Cardiac muscle cell (in vitro differentiated cells and primary cell): Measurements from ENCODE around the gene GOLGB1. TPM values are rescaled to one million over a fixed set of nuclear protein-coding genes. Genes with fewer than 3 reads are reported as not detected.
A peak's percentile ranks its signal among the peaks of the same experiment; 100 is the strongest.
"Not testable (repeated sequence)": the region's sequence is repeated elsewhere in the genome, so short reads cannot be mapped to it uniquely, and the experiment has no call there.

Source experiments
- DNase-seq, 2 donors: peaks; one replicate each; pipeline versions ENCODE4 v3.0.0 to v3.0.0-alpha.2; 2010 to 2017; ENCODE audit warnings: low read depth in 1 of 2, low spot score in 1 of 2
- H3K27ac ChIP-seq: fragments of 200-600 bp; sonication (generic); 2 replicates; pipeline ENCODE4 v1.5.1; 2016
- H3K27me3 ChIP-seq: fragments of 200-600 bp; sonication (generic); 2 replicates; pipeline ENCODE4 v1.6.0; 2016; ENCODE audit warnings: control low read depth
- H3K36me3 ChIP-seq: fragments of 200-600 bp; sonication (generic); 2 replicates; pipeline ENCODE4 v1.5.1; 2016; ENCODE audit warnings: control low read depth
- H3K4me1 ChIP-seq: fragments of 200-600 bp; sonication (generic); 2 replicates; pipeline ENCODE4 v1.8.1; 2017; ENCODE audit warnings: low read depth, mild to moderate bottlenecking, mixed run types
- H3K4me3 ChIP-seq: fragments of 200-600 bp; sonication (generic); 2 replicates; pipeline ENCODE4 v1.5.1; 2016; ENCODE audit warnings: mild to moderate bottlenecking
- H3K9me3 ChIP-seq: fragments of 200-600 bp; sonication (generic); 2 replicates; pipeline ENCODE4 v1.5.1; 2017; ENCODE audit warnings: low read depth, mild to moderate bottlenecking, control low read depth
- polyA plus RNA-seq: library from polyadenylated mRNA; unstranded; fragments of >200 nt; fragmentation: Nextera tagmentation; extraction: Ambion mirVana; gene quantifications from 2 replicates; pipeline ENCODE4 v1.2.1, GENCODE V29; 2016
- total RNA-seq: library from RNA; depleted of rRNA; stranded (reverse); fragments of >200 nt; gene quantifications from 2 replicates; pipeline ENCODE4 v1.2.3, GENCODE V29; 2016
- TF ChIP-seq, protein P1 (sequence below): IDR thresholded peaks from 2 replicates; pipeline ENCODE4 v1.5.1; 2012; ENCODE audit warnings: low read depth, mild to moderate bottlenecking, low read length

The GOLGB1 gene
- total and polyA plus RNA-seq, 2 experiments from 2014 or later, result 46.1 to 48.8 TPM

DNA sequence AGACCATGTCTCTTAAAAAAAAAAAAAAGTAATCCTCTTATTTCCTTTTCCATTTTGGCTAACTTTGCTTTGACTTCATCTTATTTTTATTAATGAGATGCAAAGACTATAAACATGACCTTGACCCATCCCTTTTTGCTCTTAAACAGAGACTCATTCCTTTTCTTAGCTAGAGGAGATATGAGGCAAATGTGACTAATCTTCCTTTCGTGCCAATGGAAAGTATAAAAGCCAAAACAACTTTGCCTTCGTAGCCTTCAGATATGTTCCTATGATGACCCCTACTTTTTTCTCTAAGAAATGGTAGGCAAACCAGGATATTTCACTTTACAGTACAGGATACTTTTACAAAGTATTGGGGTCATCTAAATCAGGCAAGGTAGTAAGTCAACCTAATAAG is 36.9 kb upstream of the GOLGB1 start:
- DNase-seq, result peak in 1 of 2 donors; percentile 66
- H3K27me3 ChIP-seq, result no peaks in the 10 kb centered on the region
- H3K4me3 ChIP-seq, result no peak overlapping the region
- H3K9me3 ChIP-seq, result no peaks in the 10 kb centered on the region
- no peak overlapping the region for H3K27ac ChIP-seq
- TF ChIP-seq, protein P1, sequence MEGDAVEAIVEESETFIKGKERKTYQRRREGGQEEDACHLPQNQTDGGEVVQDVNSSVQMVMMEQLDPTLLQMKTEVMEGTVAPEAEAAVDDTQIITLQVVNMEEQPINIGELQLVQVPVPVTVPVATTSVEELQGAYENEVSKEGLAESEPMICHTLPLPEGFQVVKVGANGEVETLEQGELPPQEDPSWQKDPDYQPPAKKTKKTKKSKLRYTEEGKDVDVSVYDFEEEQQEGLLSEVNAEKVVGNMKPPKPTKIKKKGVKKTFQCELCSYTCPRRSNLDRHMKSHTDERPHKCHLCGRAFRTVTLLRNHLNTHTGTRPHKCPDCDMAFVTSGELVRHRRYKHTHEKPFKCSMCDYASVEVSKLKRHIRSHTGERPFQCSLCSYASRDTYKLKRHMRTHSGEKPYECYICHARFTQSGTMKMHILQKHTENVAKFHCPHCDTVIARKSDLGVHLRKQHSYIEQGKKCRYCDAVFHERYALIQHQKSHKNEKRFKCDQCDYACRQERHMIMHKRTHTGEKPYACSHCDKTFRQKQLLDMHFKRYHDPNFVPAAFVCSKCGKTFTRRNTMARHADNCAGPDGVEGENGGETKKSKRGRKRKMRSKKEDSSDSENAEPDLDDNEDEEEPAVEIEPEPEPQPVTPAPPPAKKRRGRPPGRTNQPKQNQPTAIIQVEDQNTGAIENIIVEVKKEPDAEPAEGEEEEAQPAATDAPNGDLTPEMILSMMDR, result no peak
- H3K36me3 ChIP-seq, result peaks cover 29% of the 10 kb centered on the region
- no peaks in the 10 kb centered on the region for H3K4me1 ChIP-seq

DNA sequence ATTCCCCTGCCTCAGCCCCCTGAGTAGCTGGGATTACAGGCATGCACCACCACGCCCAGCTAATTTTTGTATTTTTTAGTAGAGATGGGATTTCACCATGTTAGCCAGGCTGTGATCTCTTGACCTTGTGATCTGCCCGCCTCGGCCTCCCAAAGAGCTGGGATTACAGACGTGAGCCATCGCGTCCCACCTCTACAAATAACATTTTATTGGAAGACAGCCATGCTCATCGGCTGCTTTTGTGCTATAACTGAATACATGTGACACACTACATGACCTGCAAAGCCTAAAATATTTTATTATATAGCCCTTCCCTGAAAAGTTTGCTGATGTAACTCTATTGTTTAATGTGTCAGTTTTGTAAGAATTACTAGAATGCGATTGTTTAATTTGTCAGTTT is 33.2 kb upstream of the GOLGB1 start:
- not testable (repeated sequence) for H3K4me1 ChIP-seq, DNase-seq, H3K27ac ChIP-seq, H3K9me3 ChIP-seq, H3K27me3 ChIP-seq, H3K4me3 ChIP-seq
- peaks cover 26% of the 10 kb centered on the region for H3K36me3 ChIP-seq

DNA sequence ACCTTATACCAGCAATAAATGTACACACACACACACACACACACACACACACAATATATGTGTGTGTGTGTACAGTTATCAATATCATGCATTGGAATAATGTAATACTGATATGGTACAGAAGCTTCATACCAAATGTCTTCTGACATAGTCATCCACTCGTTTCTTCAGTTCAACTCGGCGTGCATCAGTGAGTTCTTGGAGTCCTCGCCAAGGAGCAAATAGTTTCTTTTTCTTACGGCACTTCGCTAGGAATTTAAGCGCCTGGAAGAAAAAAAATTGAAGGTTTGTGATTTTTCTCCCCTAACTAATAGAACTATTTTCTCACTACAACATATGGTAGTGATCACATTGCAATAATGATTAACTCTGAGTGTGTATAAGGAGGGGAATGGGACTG is 32.1 kb upstream of the GOLGB1 start:
- H3K36me3 ChIP-seq, result peaks cover 25% of the 10 kb centered on the region
- DNase-seq, result no peak
- no peaks in the 10 kb centered on the region for H3K27me3 ChIP-seq
- no peak overlapping the region for H3K27ac ChIP-seq
- TF ChIP-seq, protein P1, result no peak
- H3K4me1 ChIP-seq, result no peaks in the 10 kb centered on the region
- H3K9me3 ChIP-seq, result no peaks in the 10 kb centered on the region
- H3K4me3 ChIP-seq, result no peak overlapping the region

DNA sequence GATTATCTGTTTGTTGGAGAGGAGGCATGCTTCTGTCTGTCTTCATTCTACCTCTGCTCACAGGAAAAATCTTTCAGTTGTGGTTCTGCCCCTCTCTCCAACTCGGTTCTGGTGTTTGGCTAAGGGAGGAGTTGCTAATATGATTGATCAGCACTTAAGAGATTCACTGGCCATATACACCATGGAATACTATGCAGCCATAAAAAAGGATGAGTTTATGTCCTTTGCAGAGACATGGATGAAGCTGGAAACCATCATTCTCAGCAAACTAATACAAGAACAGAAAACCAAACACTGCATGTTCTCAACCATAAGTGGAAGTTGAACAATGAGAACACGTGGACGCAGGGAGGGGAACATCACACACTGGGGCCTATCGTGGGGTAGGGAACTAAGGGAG is 25.6 kb upstream of the GOLGB1 start:
- not testable (repeated sequence) for H3K27me3 ChIP-seq, H3K4me1 ChIP-seq, H3K27ac ChIP-seq, DNase-seq, H3K4me3 ChIP-seq, H3K9me3 ChIP-seq
- peaks cover 30% of the 10 kb centered on the region for H3K36me3 ChIP-seq

DNA sequence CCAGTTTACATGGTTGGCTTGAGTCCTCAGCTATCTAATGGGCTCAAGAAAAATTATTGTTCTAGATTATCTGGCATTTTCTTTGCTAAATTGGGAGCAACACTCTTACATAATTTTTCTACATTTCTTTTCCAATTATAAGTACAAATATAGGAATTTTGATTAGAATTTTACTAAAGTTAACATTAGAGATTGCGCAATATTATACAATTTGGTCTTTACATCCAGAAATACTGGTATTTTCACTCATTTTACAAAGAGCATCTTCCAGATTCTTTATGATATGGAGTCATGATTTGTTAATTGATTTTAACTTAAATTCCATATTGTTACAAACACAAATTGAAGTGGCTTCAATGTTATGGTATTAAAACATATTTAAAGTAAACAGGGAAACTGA is 19.7 kb upstream of the GOLGB1 start:
- no peaks in the 10 kb centered on the region for H3K4me1 ChIP-seq
- DNase-seq, result no peak
- H3K36me3 ChIP-seq, result peaks cover 16% of the 10 kb centered on the region
- TF ChIP-seq, protein P1, result no peak
- no peak overlapping the region for H3K4me3 ChIP-seq
- no peak overlapping the region for H3K27ac ChIP-seq
- no peaks in the 10 kb centered on the region for H3K27me3 ChIP-seq
- H3K9me3 ChIP-seq, result no peaks in the 10 kb centered on the region

DNA sequence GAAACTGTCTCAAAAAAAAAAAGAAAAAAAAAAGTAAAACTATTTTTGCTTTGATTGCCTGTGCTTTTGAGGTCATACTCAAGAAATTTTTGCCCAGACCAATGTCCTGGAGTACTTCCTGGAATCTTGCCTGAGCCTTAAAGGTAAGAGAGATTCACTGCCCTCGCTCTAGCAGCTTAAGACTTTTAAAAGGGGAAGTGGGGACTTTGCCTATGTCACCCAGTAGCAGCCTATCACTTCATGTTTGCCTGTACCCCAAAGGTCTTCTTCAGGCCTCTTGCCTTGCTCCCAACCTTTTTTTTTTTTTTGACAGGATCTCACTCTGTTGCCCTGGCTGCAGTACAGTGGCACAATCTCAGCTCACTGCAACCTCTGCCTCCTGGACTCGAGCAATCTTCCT is 18.9 kb upstream of the GOLGB1 start:
- Histone ChIP-seq H3K36me3 (peaks cover 15% of the 10 kb centered on the region), H3K27me3 (no peaks in the 10 kb centered on the region), H3K27ac (no peak overlapping the region), H3K4me3 (no peak overlapping the region), H3K9me3 (no peaks in the 10 kb centered on the region), H3K4me1 (no peaks in the 10 kb centered on the region)
- TF ChIP-seq, protein P1, result no peak
- no peak for DNase-seq

DNA sequence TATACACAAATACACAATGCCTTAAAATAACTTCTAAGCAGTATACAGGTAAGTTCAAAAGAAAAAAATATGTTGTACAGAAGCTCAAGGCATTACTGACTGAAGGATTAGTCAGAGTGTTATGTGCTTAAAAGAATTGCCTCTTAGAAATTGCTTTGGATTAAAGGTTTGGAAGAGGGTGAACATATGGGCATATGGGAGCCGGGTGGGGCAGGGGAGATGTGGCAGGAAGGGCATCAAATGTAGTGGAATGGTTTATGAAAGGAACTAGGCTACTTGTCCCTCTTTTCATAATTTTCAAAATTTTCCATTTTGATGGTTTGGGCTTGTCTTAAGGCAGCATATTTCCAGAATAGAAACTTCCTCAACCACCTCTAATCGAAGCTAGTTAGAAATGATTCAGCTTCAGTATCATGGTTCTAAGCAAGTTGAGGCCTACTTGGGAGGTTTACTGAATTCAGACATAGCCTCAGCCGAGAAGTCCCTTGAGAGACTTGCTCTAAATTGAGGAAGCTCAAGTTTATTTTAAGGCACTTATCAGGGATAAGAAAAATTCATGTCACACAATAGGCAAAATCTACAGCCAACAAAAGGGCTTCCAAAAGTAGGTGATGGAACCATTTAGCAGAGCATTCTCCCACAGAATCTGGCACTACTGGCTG is 10.1 kb upstream of the GOLGB1 start:
- Histone ChIP-seq H3K27ac (no peak overlapping the region), H3K27me3 (peaks cover 4% of the 10 kb centered on the region), H3K4me1 (no peaks in the 10 kb centered on the region), H3K9me3 (no peaks in the 10 kb centered on the region), H3K36me3 (no peaks in the 10 kb centered on the region), H3K4me3 (no peak overlapping the region)
- TF ChIP-seq, protein P1, result no peak
- no peak for DNase-seq
